Hindlimb muscle (tissue), 1 donor: ENCODE measurements around the gene WWOX. TPM values are rescaled to one million over a fixed set of nuclear protein-coding genes. Genes with fewer than 3 reads are reported as not detected.

Experiments
- DNase-seq: peaks from one replicate; pipeline ENCODE4 v3.0.0-alpha.2; 2013
- polyA plus RNA-seq: library from polyadenylated mRNA; unstranded; fragments of 120-200 nt; gene quantifications from one replicate; pipeline ENCODE4 v1.2.1, GENCODE V29; 2013; ENCODE audit not compliant: insufficient read length

WWOX gene
- polyA plus RNA-seq, 1 donor = 12.9 TPM

- no peak for DNase-seq
Observed at GRCh38 chr16:79003026-79003609, 903.7 kb downstream of the WWOX start.

- no peak for DNase-seq
Observed at GRCh38 chr16:79004309-79004708, 904.9 kb downstream of the WWOX start.

- DNase-seq = no peak
Observed at GRCh38 chr16:79005096-79005495, 905.6 kb downstream of the WWOX start.

GRCh38 chr16:79006206-79006605, 906.8 kb downstream of the WWOX start:
- DNase-seq = no peak

GRCh38 chr16:79006765-79007164, 907.3 kb downstream of the WWOX start:
- DNase-seq = no peak

- DNase-seq = no peak
Observed at GRCh38 chr16:79007614-79008013, 908.2 kb downstream of the WWOX start.

- DNase-seq = no peak
Observed at GRCh38 chr16:79008036-79008868, 908.8 kb downstream of the WWOX start.

GRCh38 chr16:79008869-79009179, 909.4 kb downstream of the WWOX start:
- no peak for DNase-seq

GRCh38 chr16:79009896-79010295, 910.4 kb downstream of the WWOX start:
- DNase-seq = no peak

- DNase-seq = no peak
Observed at GRCh38 chr16:79011282-79011681, 911.8 kb downstream of the WWOX start.

GRCh38 chr16:79012671-79013434, 913.4 kb downstream of the WWOX start:
- no peak for DNase-seq

GRCh38 chr16:79013930-79014660, 914.6 kb downstream of the WWOX start:
- DNase-seq = peak; percentile 76

GRCh38 chr16:79018650-79019429, 919.4 kb downstream of the WWOX start:
- DNase-seq = no peak

GRCh38 chr16:79019431-79019830, 920.0 kb downstream of the WWOX start:
- DNase-seq = no peak

- DNase-seq = no peak
Observed at GRCh38 chr16:79021991-79022630, 922.7 kb downstream of the WWOX start.

- no peak for DNase-seq
Observed at GRCh38 chr16:79026117-79026516, 926.7 kb downstream of the WWOX start.

GRCh38 chr16:79036541-79036940, 937.1 kb downstream of the WWOX start:
- DNase-seq = no peak

GRCh38 chr16:79037521-79038373, 938.3 kb downstream of the WWOX start:
- no peak for DNase-seq

- DNase-seq = no peak
Observed at GRCh38 chr16:79041206-79041605, 941.8 kb downstream of the WWOX start.

GRCh38 chr16:79042141-79042540, 942.7 kb downstream of the WWOX start:
- no peak for DNase-seq

GRCh38 chr16:79042886-79043285, 943.4 kb downstream of the WWOX start:
- DNase-seq = no peak
